Measurements from ENCODE around the gene PCBP3.
A peak's percentile ranks its signal among the peaks of the same experiment; 100 is the strongest.

PCBP3 gene

GRCh38 chr21:45980697-45981096 is 337.2 kb downstream of the PCBP3 start:
- TF ChIP-seq ZFX (IDR thresholded peaks at IDR 0.05) (no peak), CTCF (conservative IDR thresholded peaks at IDR 0.05) (no peak)
- H3K27ac ChIP-seq = peak overlapping the region; percentile 60

GRCh38 chr21:45981151-45982091 is 337.9 kb downstream of the PCBP3 start, which contains the start of gene COL6A1:
COL6A1 (plus strand) TSS chr21:45981770; CDS start chr21:45981851, 81 bp downstream.
- H3K27ac ChIP-seq = peak within 1 kb of the TSS; percentile 82
- peak; percentile 30; the same call in 1 of the 2 replicates for TF ChIP-seq ZFX (IDR thresholded peaks at IDR 0.05)
- no peak for TF ChIP-seq CTCF (conservative IDR thresholded peaks at IDR 0.05)

GRCh38 chr21:45982092-45982757 is 338.7 kb downstream of the PCBP3 start:
- H3K27ac ChIP-seq = peak overlapping the region; percentile 82
- TF ChIP-seq ZFX (IDR thresholded peaks at IDR 0.05) (no peak), CTCF (conservative IDR thresholded peaks at IDR 0.05) (no peak)

- TF ChIP-seq CTCF (conservative IDR thresholded peaks at IDR 0.05) = no peak
- no peak for TF ChIP-seq ZFX (IDR thresholded peaks at IDR 0.05)
- H3K27ac ChIP-seq = peak overlapping the region; percentile 93; the same call in 1 of the 2 replicates
Observed at GRCh38 chr21:45982758-45983648, 339.5 kb downstream of the PCBP3 start.

- TF ChIP-seq ZFX (IDR thresholded peaks at IDR 0.05) = no peak
- no peak for TF ChIP-seq CTCF (conservative IDR thresholded peaks at IDR 0.05)
- peak overlapping the region; percentile 93 for H3K27ac ChIP-seq
Observed at GRCh38 chr21:45983649-45983965, 340.1 kb downstream of the PCBP3 start.

- H3K27ac ChIP-seq = peak overlapping the region; percentile 93
- TF ChIP-seq ZFX (IDR thresholded peaks at IDR 0.05) (peak; percentile 29; the same call in 1 of the 2 replicates), CTCF (conservative IDR thresholded peaks at IDR 0.05) (no peak)
Observed at GRCh38 chr21:45983981-45984551, 340.5 kb downstream of the PCBP3 start.

Measured in C4-2B (cell line).